HCT116 (cell line): ENCODE data around the gene LYL1. TPM values are rescaled to one million over a fixed set of nuclear protein-coding genes. Genes with fewer than 3 reads are reported as not detected.

Experiments used
- ATAC-seq: fragments of 200-7000 bp; cut with Tn5 transposase; 2 replicates; pipeline ENCODE4 v1.9.1; 2020; ENCODE audit warnings: mild to moderate bottlenecking, moderate library complexity
- BruUV-seq: library from RNA; stranded (reverse); fragments of 400-500 nt; replicated peaks from 2 replicates; lab custom pipeline; 2021; lab: Mats Ljungman, UMichigan
- CTCF ChIA-PET: fragments of 300-600 bp; sonication (Branson Sonifier 250); formaldehyde crosslinking; loops from one replicate; lab custom pipeline; 2021; ENCODE audit warnings: antibody characterized with exemption; lab: Charles Lee
- POLR2A ChIA-PET: fragments of 300-600, 350-600 bp; sonication (Branson Sonifier 250); formaldehyde crosslinking; loops from one replicate; lab custom pipeline; 2021; ENCODE audit warnings: antibody characterized with exemption; lab: Charles Lee
- RAD21 ChIA-PET, 2 experiments: fragments of 300-600 bp; sonication (Branson Sonifier 250); formaldehyde crosslinking; loops; one replicate each; lab custom pipeline; 2023; ENCODE audit warnings: low total read pairs in 2 of 2; ENCODE audit not compliant: uncharacterized antibody in 2 of 2, unreplicated experiment in 2 of 2, low non-redundant PET in 1 of 2; lab: Charles Lee
- DNase-seq: peaks from one replicate; pipeline ENCODE4 v3.0.0-alpha.2; 2010; ENCODE audit warnings: low read depth, low spot score
- H2AFZ ChIP-seq: fragments of 200-600 bp; shearing (Covaris generic), sonication (generic); 2 replicates; pipeline ENCODE4 v1.6.1; 2017; ENCODE audit warnings: low read depth, mixed run types, mixed read lengths, antibody characterized with exemption, low read length; ENCODE audit not compliant: poor library complexity, severe bottlenecking
- H3K27ac ChIP-seq: 2 replicates; pipeline ENCODE4 v1.5.1; 2012; ENCODE audit warnings: low read depth, low read length
- H3K27me3 ChIP-seq: fragments of 200-600 bp; sonication (generic); 2 replicates; pipeline ENCODE4 v1.6.1; 2016; ENCODE audit warnings: mixed run types, low read length, mixed read lengths; ENCODE audit not compliant: insufficient read depth
- H3K36me3 ChIP-seq, 2 experiments: fragments of 200-500 bp in 1 of 2; fragments of 200-600 bp in 1 of 2; sonication (Bioruptor generic) in 1 of 2; sonication (generic) in 1 of 2; 2 replicates each; pipeline versions ENCODE4 v1.5.1 to v1.6.1; 2014 to 2016; ENCODE audit warnings: low read length in 2 of 2, inconsistent platforms in 1 of 2, mixed read lengths in 1 of 2, mixed run types in 1 of 2; ENCODE audit not compliant: insufficient read depth in 2 of 2, control insufficient read depth in 1 of 2
- H3K4me1 ChIP-seq, 2 experiments: fragments of 200-600 bp in 1 of 2; sonication (generic) in 1 of 2; 2 replicates each; pipeline versions ENCODE4 v1.5.1 to v1.6.1; 2012 to 2017; ENCODE audit warnings: low read length in 2 of 2, inconsistent platforms in 1 of 2, mild to moderate bottlenecking in 1 of 2, mixed read lengths in 1 of 2, mixed run types in 1 of 2, moderate library complexity in 1 of 2; ENCODE audit not compliant: insufficient read depth in 2 of 2, control insufficient read depth in 1 of 2
- H3K4me2 ChIP-seq: fragments of 200-600 bp; sonication (generic); 2 replicates; pipeline ENCODE4 v1.6.1; 2017; ENCODE audit warnings: mixed run types, low read length, mixed read lengths
- H3K4me3 ChIP-seq, 2 experiments: fragments of 200-600 bp in 1 of 2; sonication (generic) in 1 of 2; replicated peaks in 1 of 2; 2 replicates each; pipeline ENCODE4 v1.5.1; 2011 to 2016; ENCODE audit warnings: low read length in 2 of 2, control low read depth in 1 of 2, low read depth in 1 of 2, mild to moderate bottlenecking in 1 of 2, mixed read lengths in 1 of 2, mixed run types in 1 of 2
- H3K79me2 ChIP-seq: fragments of 200-600 bp; sonication (generic); 2 replicates; pipeline ENCODE4 v1.6.1; 2017; ENCODE audit warnings: mild to moderate bottlenecking, mixed run types, low read length, moderate library complexity, mixed read lengths; ENCODE audit not compliant: insufficient read depth
- H3K9ac ChIP-seq: fragments of 200-600 bp; sonication (generic); 2 replicates; pipeline ENCODE4 v1.6.1; 2016; ENCODE audit warnings: low read length, mixed read lengths
- H3K9me2 ChIP-seq: fragments of 200-600 bp; sonication (generic), shearing (Covaris generic); 2 replicates; pipeline ENCODE4 v1.6.1; 2017; ENCODE audit warnings: mixed run types, mild to moderate bottlenecking, moderate library complexity; ENCODE audit not compliant: insufficient read depth
- H3K9me3 ChIP-seq, 2 experiments: fragments of 200-500 bp in 1 of 2; fragments of 200-600 bp in 1 of 2; sonication (Bioruptor generic) in 1 of 2; sonication (generic) in 1 of 2; 2 replicates each; pipeline ENCODE4 v1.6.1; 2014 to 2017; ENCODE audit warnings: low read length in 2 of 2, mixed read lengths in 2 of 2, inconsistent platforms in 1 of 2, low read depth in 1 of 2, mild to moderate bottlenecking in 1 of 2, mixed run types in 1 of 2, moderate library complexity in 1 of 2; ENCODE audit not compliant: control insufficient read depth in 1 of 2, insufficient read depth in 1 of 2
- H4K20me1 ChIP-seq: fragments of 200-600 bp; sonication (generic), shearing (Covaris generic); 2 replicates; pipeline ENCODE4 v1.6.1; 2017; ENCODE audit warnings: mixed run types, mild to moderate bottlenecking, moderate library complexity; ENCODE audit not compliant: insufficient read depth
- CEBPB ChIP-seq: IDR thresholded peaks from 2 replicates; pipeline ENCODE4 v1.6.1; 2012; ENCODE audit warnings: low read depth
- EZH2phosphoT487 ChIP-seq: fragments of 200-600 bp; IDR thresholded peaks from 2 replicates; pipeline ENCODE4 v1.6.1; 2018; ENCODE audit warnings: antibody characterized with exemption, borderline replicate concordance
- JUND ChIP-seq: IDR thresholded peaks from 2 replicates; pipeline ENCODE4 v1.6.1; 2012
- POLR2A ChIP-seq: IDR thresholded peaks from 2 replicates; pipeline ENCODE4 v1.7.0; 2011; ENCODE audit warnings: borderline replicate concordance; ENCODE audit not compliant: insufficient read depth, insufficient read length; ENCODE audit errors: extremely low read depth
- REST ChIP-seq: IDR thresholded peaks from 2 replicates; pipeline ENCODE4 v1.6.1; 2012; ENCODE audit warnings: low read depth
- intact Hi-C: fragments of 100-400 bp; cut with micrococcal nuclease; formaldehyde crosslinking; loops from 2 replicates; pipeline ENCODE4 v1.10.0; 2022
- total RNA-seq: library from RNA; stranded (reverse); gene quantifications from one replicate; pipeline ENCODE4 v1.2.1, GENCODE V29; 2021; ENCODE audit not compliant: unreplicated experiment

The LYL1 gene
- total RNA-seq, 1 experiment from 2014 or later, result 2.6 TPM

GRCh38 chr19:13057147-13057572, 45.5 kb downstream of the LYL1 start:
- ATAC-seq (no peak), DNase-seq (no peak)
- ChIA-PET POLR2A (no interaction called here), CTCF (interaction anchor here (0.9 to 8.6 kb wide), 5 partner anchors 26 to 92 kb away, joined by 3 to 155 read pairs (median 3); no protein-coding TSS in a partner anchor), RAD21 (no interaction called here)
- Histone ChIP-seq H3K4me3 (no peak overlapping the region), H3K9me2 (no peaks in the 10 kb centered on the region), H4K20me1 (no peaks in the 10 kb centered on the region), H3K27ac (peak overlapping the region; percentile 94; the same call in 1 of the 2 replicates), H3K9ac (peak overlapping the region; percentile 81; the same call in 1 of the 2 replicates), H3K79me2 (no peaks in the 10 kb centered on the region; the same call in 1 of the 2 replicates), H3K9me3 (no peaks in the 10 kb centered on the region), H2AFZ (no peak overlapping the region), H3K27me3 (no peaks in the 10 kb centered on the region), H3K36me3 (no peaks in the 10 kb centered on the region), H3K4me2 (peak overlapping the region; percentile 75), H3K4me1 (peaks cover 81 to 97% of the 10 kb centered on the region in 2 experiments)
- intact Hi-C loops, result no loop called here
- TF ChIP-seq CEBPB (no peak), JUND (no peak), REST (no peak), POLR2A (no peak), EZH2phosphoT487 (no peak)
- no TSS peak for BruUV-seq
